ENCODE data around the gene PRND.
"Not testable (repeated sequence)": the region's sequence is repeated elsewhere in the genome, so short reads cannot be mapped to it uniquely, and the experiment has no call there.

DNA sequence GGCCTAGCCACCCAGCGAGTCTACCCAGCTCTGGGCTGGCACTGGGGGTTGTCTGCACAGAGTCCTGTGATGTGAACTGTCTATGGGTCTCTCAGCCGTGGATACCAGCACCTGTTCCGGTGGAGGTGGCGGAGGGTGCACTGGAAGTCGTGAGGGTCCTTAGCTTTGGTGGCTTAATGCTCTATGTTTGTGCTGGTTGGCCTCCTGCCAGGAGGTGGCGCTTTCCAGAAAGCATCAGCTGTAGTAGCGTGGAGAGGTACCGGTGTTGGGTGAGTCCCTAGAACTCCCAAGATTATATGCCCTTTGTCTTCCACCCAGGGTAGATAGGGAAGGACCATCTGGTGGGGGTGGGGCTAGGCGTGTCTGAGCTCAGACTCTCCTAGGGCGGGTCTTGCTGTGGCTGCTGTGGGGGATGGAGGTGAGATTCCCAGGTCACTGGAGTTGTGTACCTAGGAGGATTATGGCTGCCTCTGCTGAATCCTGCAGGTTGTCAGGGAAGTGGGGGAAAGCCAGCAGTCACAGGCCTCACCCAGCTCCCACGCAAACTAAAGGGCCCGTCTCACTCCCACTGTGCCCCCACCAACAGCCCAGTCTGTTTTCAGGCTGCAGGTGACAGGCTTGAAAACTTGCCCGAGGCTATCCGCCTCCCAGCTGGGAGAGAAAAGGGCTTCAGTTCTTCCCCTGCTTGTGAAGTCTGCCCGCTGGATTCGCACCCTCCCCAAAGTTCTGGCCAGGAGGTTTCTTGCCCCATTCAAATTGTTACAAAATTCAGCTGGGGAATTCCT, 37.6 kb downstream of the PRND start:
- TF ChIP-seq POLR2A (IDR thresholded peaks at IDR 0.05) = not testable (repeated sequence)
- TF ChIP-seq, protein P1, sequence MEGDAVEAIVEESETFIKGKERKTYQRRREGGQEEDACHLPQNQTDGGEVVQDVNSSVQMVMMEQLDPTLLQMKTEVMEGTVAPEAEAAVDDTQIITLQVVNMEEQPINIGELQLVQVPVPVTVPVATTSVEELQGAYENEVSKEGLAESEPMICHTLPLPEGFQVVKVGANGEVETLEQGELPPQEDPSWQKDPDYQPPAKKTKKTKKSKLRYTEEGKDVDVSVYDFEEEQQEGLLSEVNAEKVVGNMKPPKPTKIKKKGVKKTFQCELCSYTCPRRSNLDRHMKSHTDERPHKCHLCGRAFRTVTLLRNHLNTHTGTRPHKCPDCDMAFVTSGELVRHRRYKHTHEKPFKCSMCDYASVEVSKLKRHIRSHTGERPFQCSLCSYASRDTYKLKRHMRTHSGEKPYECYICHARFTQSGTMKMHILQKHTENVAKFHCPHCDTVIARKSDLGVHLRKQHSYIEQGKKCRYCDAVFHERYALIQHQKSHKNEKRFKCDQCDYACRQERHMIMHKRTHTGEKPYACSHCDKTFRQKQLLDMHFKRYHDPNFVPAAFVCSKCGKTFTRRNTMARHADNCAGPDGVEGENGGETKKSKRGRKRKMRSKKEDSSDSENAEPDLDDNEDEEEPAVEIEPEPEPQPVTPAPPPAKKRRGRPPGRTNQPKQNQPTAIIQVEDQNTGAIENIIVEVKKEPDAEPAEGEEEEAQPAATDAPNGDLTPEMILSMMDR (IDR thresholded peaks at IDR 0.05) = not testable (repeated sequence)
